CD4-positive, alpha-beta T cell treated with Interleukin-4 for 4 hours (primary cell): ENCODE measurements around the gene KLHL28.

Experiments used
- DNase-seq: peaks from one replicate; pipeline ENCODE4 v3.0.0-alpha.2; 2020

The KLHL28 gene

DNA sequence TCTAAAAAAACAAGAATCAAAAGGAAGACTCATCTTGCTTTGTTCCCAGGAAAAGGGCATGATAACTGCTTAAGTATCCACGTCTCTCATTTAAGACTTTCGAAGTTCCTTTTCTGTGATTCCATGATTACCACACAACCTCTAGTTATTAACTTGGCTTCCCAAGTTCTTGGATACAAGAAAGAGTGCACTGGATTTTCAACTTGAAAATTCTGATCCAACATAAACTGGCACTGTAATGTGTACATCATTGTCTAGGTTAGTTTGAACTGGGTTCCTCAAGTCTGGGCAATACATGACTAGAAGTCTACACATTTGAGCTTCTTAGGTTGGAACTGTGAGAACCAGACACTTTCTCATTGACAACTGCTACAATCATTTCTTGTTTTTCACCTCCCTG, 1.6 kb downstream of the KLHL28 start:
- no peak for DNase-seq

DNA sequence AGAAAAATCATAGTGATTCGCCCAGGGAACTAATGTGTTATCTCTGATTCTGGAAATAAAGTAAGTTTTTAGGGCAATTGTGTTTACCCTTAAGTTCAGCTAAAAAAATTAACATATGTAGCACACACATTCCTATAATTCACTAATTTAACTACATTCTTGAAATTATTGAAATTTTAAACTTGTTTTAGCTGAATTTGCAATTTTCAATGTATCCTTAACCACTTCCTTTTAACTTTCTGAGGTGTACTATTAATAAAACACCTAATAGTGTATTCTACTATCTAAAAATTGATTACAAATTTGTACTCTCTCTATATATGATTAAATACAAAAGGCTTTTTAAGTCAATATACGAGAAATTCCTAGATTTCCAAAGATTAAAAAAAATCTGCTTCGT, 2.2 kb downstream of the KLHL28 start:
- no peak for DNase-seq

DNA sequence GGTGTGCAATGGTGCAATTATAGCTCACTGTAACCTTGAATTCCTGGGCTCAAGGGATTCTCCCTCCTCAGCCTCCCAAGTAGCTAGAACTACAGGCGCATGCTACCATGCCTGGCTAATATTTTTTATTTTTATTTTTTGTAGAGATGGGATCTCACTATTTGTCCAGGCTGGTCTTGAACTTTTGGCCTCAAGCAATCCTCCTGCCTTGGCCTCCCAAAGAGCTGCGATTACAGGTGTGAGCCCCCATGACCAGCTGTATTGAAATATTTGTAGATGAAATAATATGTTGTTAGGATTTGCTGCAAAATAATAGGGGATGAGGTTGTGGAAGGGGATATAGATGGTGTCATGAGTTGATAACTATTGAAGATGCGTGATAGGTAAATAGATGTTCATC, 4.9 kb downstream of the KLHL28 start:
- no peak for DNase-seq

- no peak for DNase-seq
Observed at GRCh38 chr14:44955528-44955927, 6.2 kb downstream of the KLHL28 start.

GRCh38 chr14:44954750-44955149, 7.0 kb downstream of the KLHL28 start:
- DNase-seq, result no peak

GRCh38 chr14:44952391-44953110, 9.2 kb downstream of the KLHL28 start:
- DNase-seq, result no peak

GRCh38 chr14:44951051-44951450, 10.7 kb downstream of the KLHL28 start:
- DNase-seq, result no peak

DNA sequence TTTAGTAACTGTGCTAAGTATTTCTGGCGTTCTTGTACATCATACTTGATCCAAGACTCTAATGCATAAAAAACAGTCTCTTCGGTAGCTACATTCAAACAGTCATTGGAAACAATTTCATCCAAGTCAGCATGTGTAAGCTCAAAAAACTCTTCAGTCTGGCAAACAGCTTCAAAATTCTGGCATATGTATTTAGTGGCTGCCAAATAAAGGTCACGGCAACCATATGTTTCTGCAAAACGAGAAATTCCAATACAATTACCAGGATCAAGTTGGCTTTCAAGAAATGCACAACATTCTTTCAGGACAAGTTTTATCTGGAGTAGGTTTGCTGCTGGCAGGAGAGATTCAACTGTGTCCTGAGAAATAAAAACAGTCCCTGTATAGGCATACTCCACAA, 16.5 kb downstream of the KLHL28 start:
- no peak for DNase-seq

DNA sequence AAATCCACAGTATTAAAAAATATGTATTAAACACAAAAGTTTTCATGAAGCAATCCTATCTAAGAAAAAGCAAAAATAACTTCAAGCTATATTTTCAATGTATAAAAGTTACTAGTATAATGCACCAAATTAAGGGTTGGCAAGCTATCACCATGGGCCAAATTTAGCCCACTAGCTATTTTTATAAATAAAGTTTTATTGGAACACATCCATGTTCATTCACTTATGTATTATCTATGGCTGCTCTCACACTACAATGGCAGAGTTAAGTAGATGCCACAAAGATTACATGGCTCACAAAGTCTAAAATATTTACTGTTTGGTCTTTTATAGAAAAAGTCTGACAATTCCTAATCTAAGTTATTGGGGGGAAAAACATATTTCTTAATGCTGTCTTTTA, 17.6 kb downstream of the KLHL28 start:
- DNase-seq, result no peak

GRCh38 chr14:44942436-44942835, 19.3 kb downstream of the KLHL28 start:
- DNase-seq, result no peak

DNA sequence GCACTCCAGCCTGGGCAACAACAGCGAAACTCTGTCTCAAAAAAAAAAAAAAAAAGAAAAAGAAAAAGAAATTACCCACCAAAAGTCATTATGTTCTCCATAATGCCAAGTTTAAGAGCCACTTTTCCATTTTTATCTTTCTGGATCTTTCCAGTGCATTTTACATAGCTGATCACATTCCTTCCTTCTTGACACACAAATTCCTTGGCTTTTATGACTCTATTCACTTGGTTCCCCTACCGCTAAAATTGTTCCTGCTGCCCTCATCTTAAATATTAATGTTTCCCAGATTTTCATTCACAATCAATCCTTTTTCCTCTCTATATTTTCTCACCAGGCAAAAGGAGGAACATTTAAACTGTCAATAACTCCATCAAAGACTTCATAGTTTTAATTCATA, 20.2 kb downstream of the KLHL28 start:
- DNase-seq, result no peak

DNA sequence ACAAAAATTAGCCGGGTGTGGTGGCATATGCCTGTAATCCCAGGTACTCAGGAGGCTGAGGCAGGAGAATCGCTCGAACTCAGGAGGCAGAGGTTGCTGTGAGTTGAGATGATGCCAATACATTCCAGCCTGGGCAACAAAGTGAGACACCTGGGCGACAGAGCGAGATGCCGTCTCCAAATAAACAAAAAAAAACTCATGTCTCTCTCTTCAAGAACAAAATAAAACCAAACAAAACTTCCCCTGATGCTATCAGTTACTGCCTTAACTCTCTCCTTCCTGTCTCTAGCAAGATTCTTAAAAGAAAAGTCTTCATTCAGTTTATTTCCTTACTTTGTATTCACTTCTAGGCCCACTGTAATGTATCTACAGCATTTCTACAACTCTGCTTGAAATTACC, 20.8 kb downstream of the KLHL28 start:
- no peak for DNase-seq

DNA sequence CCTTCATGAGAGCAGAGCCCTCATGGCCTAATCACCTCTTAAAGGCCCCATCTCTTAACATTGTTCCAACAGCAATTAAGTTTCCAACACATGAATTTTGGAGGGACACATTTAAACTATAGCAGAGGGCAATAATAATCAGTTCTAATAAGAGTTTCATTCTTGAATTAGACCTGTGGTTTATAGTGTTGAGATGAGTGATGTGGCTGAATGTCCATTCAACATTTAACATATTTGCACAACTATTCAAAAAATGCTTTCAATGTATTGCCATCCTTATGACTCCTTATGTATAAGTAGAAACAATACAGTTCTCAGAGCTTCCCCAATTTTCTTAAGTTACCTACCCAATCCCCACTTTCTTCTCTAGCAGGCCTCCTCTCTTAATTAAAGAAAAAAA, 21.5 kb downstream of the KLHL28 start:
- DNase-seq, result no peak

GRCh38 chr14:44937547-44937946, 24.2 kb downstream of the KLHL28 start:
- DNase-seq, result no peak

- DNase-seq, result no peak
Observed at GRCh38 chr14:44935155-44935554, 26.6 kb downstream of the KLHL28 start.

GRCh38 chr14:44928793-44929192, 33.0 kb downstream of the KLHL28 start:
- DNase-seq, result peak; percentile 16

- no peak for DNase-seq
Observed at GRCh38 chr14:44914849-44915248, 46.9 kb downstream of the KLHL28 start.

DNA sequence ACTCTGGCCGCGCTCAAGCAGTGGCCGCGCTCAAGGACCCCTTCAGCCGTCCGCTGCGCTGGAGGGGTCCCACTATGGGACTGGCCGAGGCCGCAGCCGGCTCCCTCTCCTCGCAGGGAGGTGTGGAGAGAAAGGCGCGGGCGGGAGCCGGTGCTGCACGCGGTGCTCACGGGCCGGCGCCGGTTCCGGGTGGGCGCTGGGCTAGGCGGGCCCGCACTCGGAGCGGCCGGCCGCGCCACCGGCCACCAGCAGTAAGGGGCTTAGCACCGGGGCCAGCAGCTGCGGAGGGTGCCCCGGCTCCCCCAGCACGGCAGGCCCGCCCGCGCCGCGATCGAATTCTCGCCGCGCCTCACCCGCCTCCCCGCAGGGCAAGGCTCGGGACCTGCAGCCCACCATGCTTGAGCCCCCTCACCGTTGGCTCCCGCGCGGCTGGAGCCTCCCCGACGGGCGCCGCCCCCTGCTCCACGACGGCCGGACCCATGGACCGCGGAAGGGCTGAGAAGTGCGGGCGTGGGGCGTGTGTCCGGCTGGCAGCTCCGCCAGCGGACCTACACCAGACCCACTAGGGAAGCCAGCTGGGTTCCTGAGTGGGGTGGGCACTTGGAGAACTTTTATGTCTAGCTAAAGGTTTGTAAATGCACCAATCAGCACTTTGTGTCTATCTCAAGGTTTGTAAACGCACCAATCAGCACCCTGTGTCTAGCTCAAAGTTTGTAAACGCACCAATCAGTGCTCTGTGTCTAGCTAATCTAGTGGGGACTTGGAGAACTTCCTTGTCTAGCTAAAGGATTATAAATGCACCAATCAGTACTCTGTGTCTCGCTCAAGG, 49.5 kb downstream of the KLHL28 start:
- DNase-seq, result no peak

GRCh38 chr14:44910821-44911220, 50.9 kb downstream of the KLHL28 start:
- no peak for DNase-seq

DNA sequence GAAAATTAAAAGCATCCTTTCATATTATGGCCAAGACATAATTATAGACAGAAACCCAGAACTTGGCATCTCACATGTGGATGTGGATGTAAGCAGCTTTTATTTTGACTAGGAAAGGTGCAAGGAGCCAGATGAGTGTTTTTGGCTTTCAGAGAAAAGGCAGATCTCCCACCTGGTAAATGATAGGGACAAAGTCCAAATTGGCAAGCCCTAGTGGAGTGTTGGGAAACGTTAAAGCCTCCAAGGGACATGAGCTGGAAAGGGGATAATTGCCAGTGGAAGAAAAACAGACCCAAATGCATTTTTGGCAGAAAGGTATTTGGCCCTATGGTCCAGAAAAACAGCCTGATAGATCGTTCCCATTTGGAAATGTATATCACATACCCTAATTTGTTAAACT, 60.1 kb downstream of the KLHL28 start:
- DNase-seq, result no peak

GRCh38 chr14:44898551-44898950, 63.2 kb downstream of the KLHL28 start:
- DNase-seq, result no peak

DNA sequence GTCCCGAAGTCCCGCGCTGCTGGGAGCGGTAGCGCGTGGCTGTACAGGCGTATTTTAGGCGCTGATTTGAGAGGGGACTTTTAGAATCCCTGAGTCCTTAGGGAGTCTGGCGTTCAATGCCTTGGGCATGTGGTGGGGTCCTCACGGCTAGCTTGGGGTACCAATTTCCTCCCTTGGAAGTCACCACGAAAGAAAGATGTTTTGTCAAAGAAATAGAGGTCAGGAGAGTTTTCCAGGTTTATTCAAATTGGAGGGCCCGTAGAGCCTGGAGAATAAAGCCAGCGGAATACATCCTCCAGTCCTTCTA, 63.9 kb downstream of the KLHL28 start:
- DNase-seq, result no peak

DNA sequence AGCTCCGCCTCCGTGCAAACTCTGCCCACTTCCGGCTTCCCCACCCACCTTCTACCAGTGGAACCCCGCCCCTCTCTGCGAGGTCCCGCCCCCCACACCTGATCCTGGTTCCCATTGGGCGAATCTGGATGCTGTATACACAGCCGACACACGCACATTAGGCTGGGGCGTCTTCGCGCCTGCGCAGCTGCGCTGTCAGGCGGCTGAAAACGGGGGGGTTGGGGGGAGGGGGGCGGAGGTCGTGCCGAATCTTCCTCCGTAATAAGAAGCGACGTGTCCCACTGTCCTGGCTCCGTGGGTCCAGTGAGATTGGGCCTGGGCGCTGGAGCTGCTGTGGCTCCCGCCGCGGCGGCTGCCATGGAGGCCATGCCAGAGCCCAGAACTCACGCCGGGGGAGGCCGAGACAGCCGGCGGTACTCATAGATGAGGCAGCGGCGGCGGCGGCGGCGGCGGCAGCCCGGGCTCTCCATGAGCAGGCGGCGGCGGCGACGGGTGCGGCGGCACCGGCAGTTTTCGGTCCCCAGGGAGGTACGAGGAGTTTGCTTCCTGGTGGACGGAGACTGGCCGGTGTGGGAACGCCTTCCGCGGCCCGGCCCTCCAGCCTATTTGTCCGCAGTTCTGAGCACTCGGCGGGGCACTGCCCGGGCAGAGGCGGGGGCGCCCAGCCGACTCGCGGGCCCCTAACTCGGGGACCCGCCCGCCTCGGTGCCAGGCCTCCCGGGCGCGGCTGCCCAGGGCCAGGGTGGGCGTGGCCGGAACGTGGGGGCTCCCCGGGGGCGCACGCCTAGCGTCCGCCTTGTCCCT, 64.5 kb downstream of the KLHL28 start:
- peak; percentile 98 for DNase-seq
